Measurements from ENCODE around the gene FA2H. TPM values are rescaled to one million over a fixed set of nuclear protein-coding genes. Genes with fewer than 3 reads are reported as not detected.

FA2H gene
- total RNA-seq, 1 donor from 2014 or later, result not detected

GRCh38 chr16:74729783-74730683 is 44.6 kb downstream of the FA2H start:
- no peak for TF ChIP-seq CTCF (IDR thresholded peaks at IDR 0.05)
- no peak overlapping the region for H3K4me3 Mint-ChIP-seq (ENCODE audit: unreplicated experiment)
- no peak for DNase-seq (ENCODE audit: extremely low spot score, unreplicated experiment)
- H3K4me1 Mint-ChIP-seq (ENCODE audit: unreplicated experiment), result peaks cover 16% of the 10 kb centered on the region
- H3K36me3 Mint-ChIP-seq (ENCODE audit: unreplicated experiment), result no peaks in the 10 kb centered on the region
- no peaks in the 10 kb centered on the region for H3K27me3 Mint-ChIP-seq (ENCODE audit: unreplicated experiment)
- no peaks in the 10 kb centered on the region for H3K9me3 Mint-ChIP-seq (ENCODE audit: unreplicated experiment)
- H3K27ac Mint-ChIP-seq (ENCODE audit: unreplicated experiment), result no peak overlapping the region

GRCh38 chr16:74727903-74728302 is 46.7 kb downstream of the FA2H start:
- Mint-ChIP-seq H3K4me1 (ENCODE audit: unreplicated experiment) (peaks cover 16% of the 10 kb centered on the region), H3K4me3 (ENCODE audit: unreplicated experiment) (no peak overlapping the region), H3K36me3 (ENCODE audit: unreplicated experiment) (no peaks in the 10 kb centered on the region), H3K27ac (ENCODE audit: unreplicated experiment) (no peak overlapping the region), H3K27me3 (ENCODE audit: unreplicated experiment) (no peaks in the 10 kb centered on the region), H3K9me3 (ENCODE audit: unreplicated experiment) (no peaks in the 10 kb centered on the region)
- DNase-seq (ENCODE audit: extremely low spot score, unreplicated experiment), result no peak
- no peak for TF ChIP-seq CTCF (IDR thresholded peaks at IDR 0.05)

- Mint-ChIP-seq H3K4me1 (ENCODE audit: unreplicated experiment) (peaks cover 16% of the 10 kb centered on the region), H3K27ac (ENCODE audit: unreplicated experiment) (no peak overlapping the region), H3K27me3 (ENCODE audit: unreplicated experiment) (peaks cover under 1% of the 10 kb centered on the region), H3K4me3 (ENCODE audit: unreplicated experiment) (no peak overlapping the region), H3K9me3 (ENCODE audit: unreplicated experiment) (no peaks in the 10 kb centered on the region), H3K36me3 (ENCODE audit: unreplicated experiment) (no peaks in the 10 kb centered on the region)
- DNase-seq (ENCODE audit: extremely low spot score, unreplicated experiment), result no peak
- peak; percentile 39 for TF ChIP-seq CTCF (IDR thresholded peaks at IDR 0.05)
Measured at GRCh38 chr16:74726716-74727115, 47.9 kb downstream of the FA2H start.

- Mint-ChIP-seq H3K27me3 (ENCODE audit: unreplicated experiment) (peaks cover 6% of the 10 kb centered on the region), H3K36me3 (ENCODE audit: unreplicated experiment) (no peaks in the 10 kb centered on the region), H3K9me3 (ENCODE audit: unreplicated experiment) (no peaks in the 10 kb centered on the region), H3K27ac (ENCODE audit: unreplicated experiment) (no peak overlapping the region), H3K4me3 (ENCODE audit: unreplicated experiment) (no peak overlapping the region), H3K4me1 (ENCODE audit: unreplicated experiment) (peaks cover 16% of the 10 kb centered on the region)
- DNase-seq (ENCODE audit: extremely low spot score, unreplicated experiment), result no peak
- TF ChIP-seq CTCF (IDR thresholded peaks at IDR 0.05), result no peak
Measured at GRCh38 chr16:74725651-74726455, 48.8 kb downstream of the FA2H start.

Data from osteocyte (in vitro differentiated cells).